GM21619 (cell line): ENCODE measurements around the gene RABL6.
"Not testable (repeated sequence)": the region's sequence is repeated elsewhere in the genome, so short reads cannot be mapped to it uniquely, and the experiment has no call there.

ENCODE experiments used
- ATAC-seq: cut with Tn5 transposase; IDR thresholded peaks from one replicate; pipeline ENCODE4 v1.9.1; 2021; ENCODE audit not compliant: unreplicated experiment

RABL6 gene

DNA sequence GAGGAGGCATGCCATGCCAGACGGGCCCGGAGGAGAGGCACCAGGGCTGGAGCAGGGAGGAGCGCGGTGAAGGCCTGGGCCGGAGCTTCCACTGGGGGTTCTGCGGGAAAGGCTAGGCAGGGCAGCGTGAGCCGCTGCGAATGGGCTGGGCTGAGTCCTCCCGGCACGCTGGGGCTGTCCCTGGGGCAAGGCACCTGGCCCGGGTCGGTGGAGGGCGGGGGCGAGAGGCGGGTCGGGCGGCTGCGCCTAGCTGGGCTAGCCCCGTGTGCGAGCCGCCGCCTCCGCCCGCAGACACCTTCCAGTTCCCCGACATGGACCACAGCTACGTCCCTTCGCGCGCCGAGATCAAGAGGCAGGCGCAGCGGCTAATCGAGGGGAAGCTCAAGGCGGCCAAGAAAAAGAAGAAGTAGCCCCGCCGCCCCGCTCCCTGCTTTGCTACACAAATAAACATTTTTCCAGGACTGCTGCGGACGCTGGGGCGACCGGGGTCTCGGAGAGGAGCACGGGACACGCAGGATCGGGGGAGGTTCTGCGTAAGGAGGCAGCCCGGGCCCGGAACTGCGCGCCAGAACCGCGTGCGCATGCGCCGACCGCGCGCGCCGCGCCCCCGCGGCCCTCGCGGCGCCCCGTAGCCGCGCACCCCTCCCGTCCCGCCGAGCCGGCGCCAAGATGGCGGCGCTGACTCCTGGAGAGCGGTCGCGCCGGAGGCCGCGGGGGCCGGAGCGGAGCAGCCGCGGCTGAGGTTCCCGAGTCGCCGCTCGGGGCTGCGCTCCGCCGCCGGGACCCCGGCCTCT, at the start of gene RABL6:
TSS of gene RABL6 (plus strand) at position 668 of the 794 bp plus-strand sequence. CDS start 249 bp downstream, outside the sequence.
- ATAC-seq = peak; percentile 60

GRCh38 chr9:136759001-136759400, 48.7 kb upstream of the RABL6 start:
- ATAC-seq = no peak

DNA sequence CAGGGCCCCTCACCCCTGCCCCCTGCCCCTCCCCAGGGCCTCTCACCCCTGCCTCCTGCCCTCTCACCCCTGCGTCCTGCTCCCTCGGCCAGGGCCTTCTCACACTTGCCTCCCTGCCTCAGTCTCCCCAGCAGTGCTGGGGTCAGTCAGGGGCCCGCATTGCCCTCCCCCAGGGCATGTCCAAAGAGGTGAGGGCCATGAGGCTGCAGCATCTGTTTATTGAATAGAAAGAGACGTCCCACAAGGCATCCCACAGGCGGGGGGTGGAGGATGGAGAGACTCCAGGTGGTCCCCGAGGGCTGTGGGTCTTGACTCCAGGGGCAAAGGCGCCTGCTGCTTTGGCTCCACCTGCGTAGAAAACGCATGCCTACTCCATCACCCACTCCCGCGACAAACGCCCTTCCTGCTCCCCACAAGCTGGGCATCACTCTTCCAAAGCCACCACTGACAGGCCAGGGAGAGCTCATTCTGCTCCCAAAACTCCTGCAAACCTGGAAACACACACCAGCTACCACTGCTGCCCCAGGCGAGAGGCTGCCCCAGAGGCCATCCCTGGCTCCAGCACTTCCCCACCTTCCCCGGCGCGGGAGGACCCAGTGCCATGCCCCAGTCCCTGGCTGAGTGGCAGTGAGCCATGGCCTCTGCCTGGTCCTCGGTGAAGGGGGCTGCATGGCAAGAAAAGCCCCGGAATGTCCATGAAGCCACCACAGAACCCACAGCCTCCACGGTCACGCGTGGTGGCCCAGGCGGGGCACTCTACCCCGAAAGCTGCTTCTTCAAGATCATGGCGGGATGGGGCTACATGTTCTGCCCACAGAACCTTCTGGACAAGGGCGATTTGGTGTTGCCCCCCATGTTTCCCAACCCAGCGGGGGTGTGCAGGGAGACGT, 48.1 kb upstream of the RABL6 start:
- ATAC-seq = no peak

- no peak for ATAC-seq
Observed at GRCh38 chr9:136760424-136760823, 47.3 kb upstream of the RABL6 start.

- not testable (repeated sequence) for ATAC-seq
Observed at GRCh38 chr9:136760834-136761544, 46.8 kb upstream of the RABL6 start.

DNA sequence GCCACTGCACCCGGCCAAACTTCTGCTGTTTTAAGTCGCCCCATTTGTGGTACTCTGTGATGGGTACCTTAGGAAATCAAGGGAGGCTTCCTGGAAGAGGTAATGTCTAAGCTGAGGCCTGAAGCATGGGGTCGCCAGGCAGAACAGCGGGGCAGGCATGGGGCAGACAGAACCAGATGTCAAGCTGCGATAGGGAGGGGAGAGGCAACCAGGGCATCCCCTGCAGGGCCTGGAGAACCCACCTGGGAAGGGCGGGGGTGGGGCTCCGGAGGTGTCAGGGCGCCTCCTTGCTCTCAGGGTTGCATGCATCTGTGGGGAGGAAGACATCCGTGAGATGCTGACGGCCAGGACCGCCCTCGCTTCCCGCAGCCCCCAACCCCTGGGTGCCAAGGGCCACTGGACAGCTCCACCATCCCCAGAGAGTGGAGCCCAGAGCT, 46.2 kb upstream of the RABL6 start:
- ATAC-seq = no peak

DNA sequence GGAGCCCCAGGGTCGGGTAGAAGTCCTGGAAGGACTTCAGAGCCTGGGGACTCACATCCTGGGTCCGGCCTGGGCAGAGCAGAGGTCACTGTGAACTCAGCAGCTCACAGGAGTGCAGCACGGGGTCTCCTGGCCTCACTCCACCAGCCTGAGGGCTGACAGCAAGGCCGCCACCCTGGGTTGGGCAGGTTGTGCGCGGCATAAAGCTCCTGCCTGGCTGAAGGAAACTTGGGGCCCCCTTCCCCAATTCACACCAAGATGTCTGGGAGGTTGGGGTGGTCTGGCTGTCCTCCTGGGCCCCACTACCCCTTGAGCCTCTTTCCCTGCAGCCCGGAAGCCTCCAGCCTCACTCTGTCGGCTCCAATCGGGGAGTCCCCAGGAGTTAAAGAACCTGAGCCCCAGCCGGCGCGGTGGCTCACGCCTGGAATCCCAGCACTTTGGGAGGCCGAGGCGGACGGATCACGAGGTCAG, 45.5 kb upstream of the RABL6 start:
- no peak for ATAC-seq

DNA sequence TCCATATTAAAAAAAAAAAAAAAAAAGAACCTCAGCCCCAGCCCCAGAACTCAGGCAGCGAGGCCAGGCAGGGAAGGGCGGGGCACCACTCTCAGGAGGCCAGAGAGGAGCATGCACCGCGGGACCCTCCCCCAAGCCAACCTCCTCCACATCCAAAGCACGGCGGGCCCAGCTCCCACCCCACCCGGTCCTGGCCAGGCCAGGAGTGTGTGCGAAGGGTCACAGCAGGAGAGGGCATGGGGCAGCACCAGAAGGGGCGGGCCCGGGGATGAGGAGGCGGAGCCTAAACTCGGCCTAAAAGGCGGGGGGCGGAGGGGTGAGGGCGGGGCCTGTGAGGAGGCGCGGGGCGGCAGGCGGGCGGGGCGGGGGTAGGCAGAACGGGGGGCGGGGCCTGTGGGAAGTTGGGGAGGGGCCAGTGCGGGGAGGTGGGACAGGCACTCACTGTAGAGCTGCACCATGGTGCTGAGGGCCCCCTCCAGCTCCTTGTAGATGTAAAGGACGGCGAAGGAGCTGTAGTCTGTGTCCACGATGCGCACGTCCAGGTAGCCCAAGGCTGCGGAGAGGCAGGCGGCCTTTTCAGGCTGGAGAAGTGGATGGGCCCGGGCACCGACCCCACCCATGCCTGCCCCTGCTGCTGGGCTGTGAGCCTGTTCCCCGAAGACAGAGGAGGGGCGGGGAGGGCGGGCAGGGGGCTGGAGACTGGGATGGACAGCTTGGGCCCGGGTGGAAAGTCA, 44.7 kb upstream of the RABL6 start:
- ATAC-seq = no peak

GRCh38 chr9:136763649-136764035, 44.1 kb upstream of the RABL6 start:
- no peak for ATAC-seq

GRCh38 chr9:136764301-136764891, 43.4 kb upstream of the RABL6 start, which contains the start of gene LCN15:
TSS of gene LCN15 (minus strand) at chr9:136764518. CDS start at chr9:136764488, 30 bp downstream.
- no peak for ATAC-seq

DNA sequence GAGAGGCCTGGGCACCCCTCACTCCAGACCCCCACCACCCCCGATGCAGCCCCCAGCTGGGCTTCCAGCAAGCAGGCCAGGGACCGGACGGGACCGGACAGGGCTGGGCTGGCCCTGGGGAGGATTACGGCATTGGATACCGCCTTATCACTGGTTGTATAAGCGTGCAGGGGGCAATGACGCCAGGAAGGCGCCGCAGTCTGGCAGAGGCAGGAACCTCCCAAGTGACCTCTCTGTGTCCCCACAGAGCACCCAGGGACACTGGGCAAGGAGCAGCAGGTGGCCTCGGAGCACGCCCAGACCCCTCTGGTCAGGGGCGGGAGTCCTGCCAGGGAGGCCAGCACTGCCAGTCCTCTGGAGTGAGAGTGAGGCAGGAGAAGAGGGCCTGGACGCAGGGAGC, 42.7 kb upstream of the RABL6 start:
- no peak for ATAC-seq

- peak; percentile 67 for ATAC-seq
Observed at GRCh38 chr9:136765745-136766409, 41.9 kb upstream of the RABL6 start.

- ATAC-seq = not testable (repeated sequence)
Observed at GRCh38 chr9:136766410-136767120, 41.2 kb upstream of the RABL6 start.

DNA sequence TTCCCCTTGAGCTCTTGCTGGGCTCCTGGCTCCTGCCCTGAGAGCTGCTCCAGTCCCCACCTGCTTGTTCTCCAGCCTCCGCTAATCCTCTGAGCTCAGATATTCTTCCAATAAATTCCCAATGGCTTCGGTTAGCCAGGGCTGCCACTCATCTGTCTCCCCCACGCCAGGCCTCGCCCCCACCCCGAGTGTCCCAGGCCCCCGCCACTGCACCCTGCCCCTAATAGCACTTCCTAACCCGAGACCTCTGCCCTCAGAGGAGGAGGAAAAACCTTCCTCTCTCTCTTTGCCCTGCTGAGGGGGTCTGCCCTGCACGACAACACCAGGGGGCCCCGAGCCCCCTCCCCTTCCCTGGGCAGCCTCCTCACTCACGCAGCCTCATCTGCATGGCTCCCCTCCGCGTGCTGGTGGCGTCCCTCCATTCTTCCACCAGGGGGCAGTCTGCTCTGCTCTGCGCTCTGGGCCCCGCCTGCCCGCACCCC, 38.0 kb upstream of the RABL6 start:
- ATAC-seq = no peak

DNA sequence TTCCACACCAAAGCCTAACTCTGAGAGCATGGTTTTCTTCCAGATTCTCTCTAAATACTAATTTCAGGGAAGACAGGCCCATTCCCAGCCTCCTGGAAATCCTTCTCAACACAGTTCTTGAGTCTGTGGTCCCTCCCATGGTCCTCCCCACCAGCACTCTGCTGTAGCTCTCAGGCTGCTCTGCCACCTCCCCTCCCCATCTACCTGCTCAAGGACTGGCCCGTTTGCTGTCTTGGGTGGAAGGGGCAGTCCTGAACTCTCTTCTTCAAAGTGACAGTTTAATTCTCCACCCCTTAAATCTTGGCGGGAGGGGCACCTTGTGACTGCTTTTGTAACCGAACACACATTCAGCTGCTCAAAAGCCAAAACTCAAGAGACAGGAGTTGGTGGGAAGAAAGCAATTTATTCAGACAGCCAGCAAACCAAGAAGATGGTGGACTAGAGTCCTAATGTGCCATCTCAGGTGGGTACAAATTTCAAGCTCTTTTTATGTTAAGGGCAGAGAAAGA, 35.8 kb upstream of the RABL6 start:
- no peak for ATAC-seq

DNA sequence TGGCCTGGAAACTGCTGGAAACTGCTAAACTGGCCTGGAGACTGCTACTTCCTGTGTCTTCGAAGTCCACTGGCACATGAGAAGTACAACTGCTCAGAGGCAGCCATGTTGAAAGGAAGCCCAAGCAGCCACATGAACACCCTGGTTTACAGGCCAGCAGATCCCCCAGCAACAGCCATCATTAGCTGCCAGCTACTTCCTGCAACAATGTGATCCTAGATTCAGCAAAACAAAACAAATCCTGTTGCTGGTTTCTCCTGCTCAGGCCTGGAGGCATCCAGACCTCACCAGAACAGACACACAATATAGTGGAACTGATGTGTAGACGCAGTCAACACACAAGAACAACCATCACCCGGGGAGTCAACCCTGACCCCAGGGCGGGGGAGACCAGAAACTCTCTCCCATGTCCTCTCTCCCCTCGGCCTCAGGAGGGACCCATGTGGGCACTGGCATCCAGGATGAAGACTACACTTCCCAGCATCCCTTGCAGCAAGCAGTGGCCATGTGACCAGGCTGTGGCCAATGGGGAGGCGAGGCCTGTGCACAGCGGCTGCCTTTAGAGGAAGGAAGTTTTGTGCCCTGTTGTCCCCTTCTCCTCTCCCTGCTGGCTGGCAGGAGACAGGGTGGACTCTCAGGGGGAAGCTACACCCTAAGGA, 34.2 kb upstream of the RABL6 start:
- ATAC-seq = no peak

DNA sequence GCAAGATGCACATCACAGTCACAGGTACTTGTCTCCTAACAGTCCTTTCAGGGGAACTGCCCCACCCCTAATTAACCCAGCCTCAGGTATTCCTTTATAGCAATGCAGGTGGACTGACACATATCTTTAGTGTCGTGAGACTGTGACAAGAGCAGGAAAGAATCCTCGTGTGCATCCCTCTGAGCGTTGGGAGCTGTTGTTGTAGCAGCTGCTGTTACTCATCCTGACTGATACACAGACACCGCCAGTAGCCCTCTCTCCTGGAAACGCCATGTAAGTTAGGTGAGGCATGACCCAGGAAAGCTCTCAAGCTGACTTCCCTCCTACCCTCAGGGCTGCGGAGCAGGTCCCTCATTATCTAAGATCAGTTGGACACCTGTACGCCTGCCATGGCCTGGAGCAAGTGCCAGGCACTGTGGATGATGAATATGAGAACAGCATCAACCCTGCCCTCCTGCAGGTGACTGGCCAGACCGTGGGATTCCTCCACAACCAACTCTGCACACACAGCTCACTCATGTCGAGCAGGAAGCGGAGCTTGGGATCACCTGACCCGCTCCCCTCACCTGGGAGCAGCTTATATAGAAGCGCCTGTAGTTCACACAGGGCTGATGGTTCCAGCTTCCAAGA, 33.2 kb upstream of the RABL6 start:
- no peak for ATAC-seq
